HUES6 (cell line): ENCODE results near the gene SIAH3.

Source experiments
- H3K27ac ChIP-seq: 2 replicates; pipeline ENCODE4 v1.7.0; 2013; ENCODE audit warnings: low read depth, mild to moderate bottlenecking, low read length, inconsistent platforms
- H3K27me3 ChIP-seq: 2 replicates; pipeline ENCODE4 v1.6.1; 2013; ENCODE audit warnings: low read length; ENCODE audit not compliant: control insufficient read depth, insufficient read depth
- H3K36me3 ChIP-seq: 2 replicates; pipeline ENCODE4 v1.6.1; 2013; ENCODE audit warnings: low read length; ENCODE audit not compliant: control insufficient read depth, insufficient read depth
- H3K4me1 ChIP-seq: 2 replicates; pipeline ENCODE4 v1.6.1; 2013; ENCODE audit warnings: low read length; ENCODE audit not compliant: control insufficient read depth, insufficient read depth
- H3K4me3 ChIP-seq: 2 replicates; pipeline ENCODE4 v1.5.1; 2013; ENCODE audit warnings: low read depth, low read length
- H3K9ac ChIP-seq: one replicate; pipeline ENCODE4 v1.6.1; 2013; ENCODE audit warnings: mild to moderate bottlenecking, low read length
- H3K9me3 ChIP-seq: 2 replicates; pipeline ENCODE4 v1.6.1; 2013; ENCODE audit warnings: low read depth, low read length; ENCODE audit not compliant: control insufficient read depth, insufficient read depth

SIAH3 gene

DNA sequence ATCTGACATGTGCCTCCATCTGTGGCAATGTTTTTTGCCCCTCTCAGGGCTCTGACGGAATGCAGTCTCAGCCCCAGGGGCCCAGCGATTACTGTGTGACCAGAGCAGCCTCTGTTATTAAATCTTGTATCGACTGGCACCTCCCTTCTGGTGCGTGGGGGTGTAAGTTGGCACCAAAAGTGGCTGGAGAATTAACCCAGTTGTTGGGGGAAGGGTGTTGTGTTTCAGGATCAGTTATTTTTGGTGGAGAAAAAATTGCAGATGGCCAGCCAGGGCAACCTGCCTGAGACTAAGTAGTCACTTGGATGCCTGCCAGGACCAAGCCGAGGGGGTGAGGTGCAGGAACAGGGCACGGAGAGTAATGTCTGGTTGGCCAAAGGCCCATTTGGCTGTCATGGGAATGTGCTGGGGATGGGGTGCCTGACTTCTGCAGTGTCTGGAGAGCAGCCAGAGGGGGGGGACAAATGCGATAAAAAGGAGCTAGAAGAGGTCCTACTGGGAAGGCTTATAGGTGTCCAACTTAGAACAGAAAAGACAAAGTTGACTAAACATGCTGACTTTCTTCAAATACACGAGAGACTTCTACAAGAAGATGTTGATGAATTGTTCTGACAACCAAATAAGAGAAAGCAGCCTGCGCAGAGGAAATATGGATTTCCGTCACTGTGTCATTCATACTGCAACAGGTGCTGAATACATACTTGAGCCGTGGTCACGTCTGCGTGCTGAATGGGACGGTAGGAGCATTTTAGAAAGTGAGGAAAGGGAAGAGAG is 69.8 kb downstream of the SIAH3 start:
- H3K4me1 ChIP-seq = peaks cover 2% of the 10 kb centered on the region; the same call in 1 of the 2 replicates
- H3K36me3 ChIP-seq = no peaks in the 10 kb centered on the region
- no peaks in the 10 kb centered on the region for H3K9me3 ChIP-seq
- no peak overlapping the region for H3K4me3 ChIP-seq
- no peak overlapping the region for H3K9ac ChIP-seq
- no peak overlapping the region for H3K27ac ChIP-seq
- H3K27me3 ChIP-seq = no peaks in the 10 kb centered on the region

GRCh38 chr13:45779901-45780300 is 71.7 kb downstream of the SIAH3 start:
- Histone ChIP-seq H3K9me3 (no peaks in the 10 kb centered on the region), H3K27me3 (no peaks in the 10 kb centered on the region), H3K4me1 (peaks cover 20% of the 10 kb centered on the region), H3K9ac (no peak overlapping the region), H3K4me3 (no peak overlapping the region), H3K27ac (no peak overlapping the region), H3K36me3 (no peaks in the 10 kb centered on the region)

GRCh38 chr13:45778882-45779281 is 72.7 kb downstream of the SIAH3 start:
- no peak overlapping the region for H3K27ac ChIP-seq
- peaks cover 21% of the 10 kb centered on the region for H3K4me1 ChIP-seq
- no peak overlapping the region for H3K9ac ChIP-seq

GRCh38 chr13:45776748-45777147 is 74.8 kb downstream of the SIAH3 start:
- H3K9ac ChIP-seq = no peak overlapping the region
- H3K36me3 ChIP-seq = no peaks in the 10 kb centered on the region
- no peaks in the 10 kb centered on the region for H3K9me3 ChIP-seq
- H3K27me3 ChIP-seq = no peaks in the 10 kb centered on the region
- no peak overlapping the region for H3K4me3 ChIP-seq
- peaks cover 29% of the 10 kb centered on the region for H3K4me1 ChIP-seq
- H3K27ac ChIP-seq = no peak overlapping the region

More at GRCh38 chr13:45778882-45779281, 72.7 kb downstream of the SIAH3 start:
- Histone ChIP-seq H3K9me3 (no peaks in the 10 kb centered on the region), H3K27me3 (no peaks in the 10 kb centered on the region), H3K36me3 (no peaks in the 10 kb centered on the region), H3K4me3 (no peak overlapping the region)

- no peaks in the 10 kb centered on the region for H3K27me3 ChIP-seq
- peaks cover 32% of the 10 kb centered on the region for H3K4me1 ChIP-seq
- no peak overlapping the region for H3K27ac ChIP-seq
- no peaks in the 10 kb centered on the region for H3K36me3 ChIP-seq
- H3K4me3 ChIP-seq = no peak overlapping the region
- H3K9ac ChIP-seq = no peak overlapping the region
- H3K9me3 ChIP-seq = peaks cover 2% of the 10 kb centered on the region; the same call in 1 of the 2 replicates
Observed at GRCh38 chr13:45775401-45775963, 76.1 kb downstream of the SIAH3 start.

- Histone ChIP-seq H3K9ac (no peak overlapping the region), H3K27me3 (no peaks in the 10 kb centered on the region), H3K4me1 (peaks cover 47% of the 10 kb centered on the region), H3K9me3 (peaks cover 2% of the 10 kb centered on the region; the same call in 1 of the 2 replicates), H3K4me3 (no peak overlapping the region), H3K27ac (no peak overlapping the region), H3K36me3 (no peaks in the 10 kb centered on the region)
Observed at GRCh38 chr13:45773944-45774343, 77.6 kb downstream of the SIAH3 start.

DNA sequence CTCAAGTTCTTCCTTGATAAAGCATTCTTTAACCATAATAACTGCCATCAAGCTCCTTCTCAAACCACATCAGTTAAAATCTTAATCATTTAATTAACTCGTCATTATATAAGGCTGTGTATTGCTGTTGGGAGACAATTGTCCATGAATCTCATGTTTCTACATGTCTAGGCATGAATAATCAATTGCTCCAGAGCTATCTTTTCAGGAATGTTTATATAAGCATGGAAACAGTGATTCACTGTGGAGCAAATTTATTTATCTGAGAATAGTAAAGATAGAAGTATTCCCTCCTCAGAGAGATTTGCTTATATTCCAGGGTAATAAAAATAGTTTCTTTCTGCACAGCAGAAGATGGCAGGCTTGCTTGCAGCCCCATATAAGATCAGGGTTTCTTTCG is 78.3 kb downstream of the SIAH3 start:
- no peaks in the 10 kb centered on the region for H3K36me3 ChIP-seq

GRCh38 chr13:45770886-45771285 is 80.7 kb downstream of the SIAH3 start:
- peaks cover 2% of the 10 kb centered on the region; the same call in 1 of the 2 replicates for H3K9me3 ChIP-seq
- H3K4me3 ChIP-seq = no peak overlapping the region
- H3K27ac ChIP-seq = no peak overlapping the region
- no peaks in the 10 kb centered on the region for H3K27me3 ChIP-seq
- peaks cover 51% of the 10 kb centered on the region for H3K4me1 ChIP-seq
- H3K36me3 ChIP-seq = no peaks in the 10 kb centered on the region
- no peak overlapping the region for H3K9ac ChIP-seq

More for the DNA sequence above, 78.3 kb downstream of the SIAH3 start:
- Histone ChIP-seq H3K9ac (no peak overlapping the region), H3K27ac (no peak overlapping the region), H3K27me3 (no peaks in the 10 kb centered on the region), H3K4me3 (no peak overlapping the region), H3K9me3 (peaks cover 2% of the 10 kb centered on the region; the same call in 1 of the 2 replicates), H3K4me1 (peaks cover 54% of the 10 kb centered on the region)

DNA sequence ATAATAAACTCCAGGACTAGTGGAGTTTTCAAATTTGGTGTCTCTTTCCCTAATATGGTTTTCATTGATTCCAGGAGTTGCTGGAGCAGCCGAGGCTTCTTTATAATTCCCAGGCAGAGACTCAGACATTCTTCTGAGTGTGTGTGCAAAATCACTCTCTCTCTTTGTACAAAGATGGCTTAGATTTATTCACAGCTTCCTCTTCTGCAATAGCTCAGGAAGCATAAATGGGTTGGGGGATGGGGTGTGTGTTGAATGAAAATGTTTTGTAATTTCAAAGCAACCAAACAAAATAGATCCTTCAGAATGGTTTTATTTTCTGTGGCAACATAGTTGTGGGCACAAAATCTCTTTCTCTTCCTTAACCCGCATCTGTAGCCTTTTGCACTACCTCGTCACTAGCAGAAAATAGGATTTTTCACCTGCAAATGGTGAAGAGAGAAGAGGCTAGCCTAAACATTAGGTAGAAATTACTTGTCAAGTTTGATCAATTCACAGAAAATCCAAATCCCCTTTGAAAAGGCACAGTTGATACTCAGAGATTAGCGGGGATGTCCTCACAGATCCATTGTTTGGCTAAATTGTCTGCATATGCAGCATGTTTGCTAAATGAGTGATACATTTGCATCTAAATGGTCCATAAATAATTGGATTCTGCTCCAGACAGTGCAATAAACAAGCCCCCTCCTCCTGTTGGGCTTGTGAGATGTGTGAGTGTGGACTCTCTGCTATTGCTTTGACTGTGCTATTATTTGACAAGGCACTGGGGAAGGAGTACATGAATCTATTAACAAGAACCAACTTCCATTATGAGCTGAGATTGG is 82.7 kb downstream of the SIAH3 start:
- Histone ChIP-seq H3K27ac (peak overlapping the region; percentile 39; the same call in 1 of the 2 replicates), H3K27me3 (no peaks in the 10 kb centered on the region), H3K36me3 (no peaks in the 10 kb centered on the region), H3K9ac (peak overlapping the region; percentile 3), H3K4me1 (peaks cover 40% of the 10 kb centered on the region), H3K9me3 (peaks cover 2% of the 10 kb centered on the region; the same call in 1 of the 2 replicates), H3K4me3 (peak overlapping the region; percentile 13; the same call in 1 of the 2 replicates)

- Histone ChIP-seq H3K9ac (no peak overlapping the region), H3K4me1 (peaks cover 29% of the 10 kb centered on the region), H3K27ac (no peak overlapping the region), H3K27me3 (no peaks in the 10 kb centered on the region), H3K36me3 (no peaks in the 10 kb centered on the region), H3K4me3 (no peak overlapping the region), H3K9me3 (no peaks in the 10 kb centered on the region)
Observed at GRCh38 chr13:45765464-45765863, 86.1 kb downstream of the SIAH3 start.
